SKM-1 treated with dmso at 0.1 percent for 144 hours (cell line): ENCODE data around the gene OR1L1.

ENCODE experiments used
- DNase-seq: peaks from one replicate; lab custom pipeline; 2025; ENCODE audit not compliant: unreplicated experiment; lab: John Stamatoyannopoulos, UW

OR1L1 gene

GRCh38 chr9:122661416-122661815 lies at the start of gene OR1L1:
TSS of gene OR1L1 (plus strand) at chr9:122661716. CDS start at chr9:122661716, 0 bp downstream.
- no peak for DNase-seq

GRCh38 chr9:122614362-122614761 lies 47.2 kb upstream of the OR1L1 start, which contains the start of gene OR1Q1:
TSS of gene OR1Q1 (plus strand) at chr9:122614738. CDS start at chr9:122614738, 0 bp downstream.
- DNase-seq: no peak

- no peak for DNase-seq
Measured at GRCh38 chr9:122619996-122620395, 41.5 kb upstream of the OR1L1 start.

GRCh38 chr9:122642226-122642625 lies 19.3 kb upstream of the OR1L1 start:
- no peak for DNase-seq

- DNase-seq: no peak
Measured at GRCh38 chr9:122656378-122656777, 5.1 kb upstream of the OR1L1 start.

- no peak for DNase-seq
Measured at GRCh38 chr9:122657527-122657926, 4.0 kb upstream of the OR1L1 start, which contains the start of gene OR1B1. TSS of gene OR1B1 (minus strand) at chr9:122657627.

GRCh38 chr9:122672481-122672880 lies 11.0 kb downstream of the OR1L1 start:
- no peak for DNase-seq

GRCh38 chr9:122684851-122685250 lies 23.3 kb downstream of the OR1L1 start:
- no peak for DNase-seq

GRCh38 chr9:122695696-122696095 lies 34.2 kb downstream of the OR1L1 start:
- DNase-seq: no peak
